Right lobe of liver (tissue), 6 donors: Measurements from ENCODE around the gene P2RX2. TPM values are rescaled to one million over a fixed set of nuclear protein-coding genes. Genes with fewer than 3 reads are reported as not detected.

ENCODE experiments used
- ATAC-seq, 4 donors: fragments of 200-7000 bp; cut with Tn5 transposase; one replicate each; pipeline ENCODE4 v1.9.1; 2020; ENCODE audit warnings: mild to moderate bottlenecking in 4 of 4, moderate library complexity in 4 of 4
- DNase-seq, 3 donors: peaks; one replicate each; pipeline ENCODE4 v3.0.0-alpha.2; 2020
- H3K27ac ChIP-seq, 3 donors: fragments of 200-600 bp; one replicate each; pipeline ENCODE4 v1.8.0; 2022
- H3K27me3 ChIP-seq, 2 donors: fragments of 200-600 bp; one replicate each; pipeline ENCODE4 v1.8.0; 2022
- H3K36me3 ChIP-seq, 4 donors: fragments of 200-600 bp; sonication (generic) in 1 of 4; one replicate each; pipeline versions ENCODE4 v1.5.1 to v1.8.0; 2017 to 2022; ENCODE audit warnings: control low read depth in 1 of 4
- H3K4me1 ChIP-seq, 4 donors: fragments of 200-600 bp; sonication (generic) in 1 of 4; one replicate each; pipeline versions ENCODE4 v1.5.1 to v1.8.0; 2017 to 2022; ENCODE audit warnings: control low read depth in 1 of 4
- H3K4me3 ChIP-seq, 3 donors: fragments of 200-600 bp; one replicate each; pipeline ENCODE4 v1.8.0; 2022
- H3K9me3 ChIP-seq, 4 donors: fragments of 200-600 bp; sonication (generic) in 1 of 4; one replicate each; pipeline versions ENCODE4 v1.5.1 to v1.8.0; 2017 to 2022; ENCODE audit warnings: control low read depth in 1 of 4
- CTCF ChIP-seq, 4 donors: fragments of 200-600 bp in 3 of 4; fragments of 450-650 bp in 1 of 4; IDR thresholded peaks; one replicate each; pipeline versions ENCODE4 v1.5.1 to v1.8.0; 2016 to 2022; ENCODE audit warnings: antibody characterized with exemption in 4 of 4, mild to moderate bottlenecking in 2 of 4
- POLR2A ChIP-seq: fragments of 450-650 bp; IDR thresholded peaks from one replicate; pipeline ENCODE4 v1.6.1; 2017; ENCODE audit warnings: antibody characterized with exemption, mild to moderate bottlenecking
- WGBS: methylation state at CpG from one replicate; pipeline ENCODE4 v1.1.6; 2018; ENCODE audit warnings: low coverage, low lambda C conversion rate; ENCODE audit not compliant: insufficient coverage; ENCODE audit errors: missing lambda C conversion rate; 5-methylcytosine and 5-hydroxymethylcytosine counted together
- intact Hi-C, 2 donors: fragments of 100-400 bp; cut with DNase I; formaldehyde crosslinking; loops; one replicate each; pipeline versions ENCODE4 v1.11.2 to v1.14.1; 2022
- total RNA-seq, 6 experiments: library from RNA; depleted of rRNA in 2 of 6; stranded (reverse); fragments of >200 nt in 2 of 6; fragmentation: NEBNext Ultra II Directional in 3 of 6; extraction: Animal tissue kit (Norgen Biotek cat#: 25700) in 3 of 6; gene quantifications; one replicate each; pipeline versions ENCODE4 v1.1.0 to v1.2.4, GENCODE V29; 2016 to 2023
- donor health status: DM: no; HTN: yes; CAD: no.
- donor health status: DM: no; HTN: no; CAD: no.
- donor health status: DM: no; HTN: no; CAD: no.
- donor health status: DM: no; HTN: yes; CAD: no.
- donor health status: DM: no; HTN: yes; CAD: no.

Gene P2RX2
- total RNA-seq, 6 experiments from 2014 or later: not detected

GRCh38 chr12:132602572-132603239 lies 15.9 kb upstream of the P2RX2 start:
- intact Hi-C loops: no loop called here
- Histone ChIP-seq H3K4me3 (peak overlapping the region; percentile 39 to 58 (median 49)), H3K27ac (peak overlapping the region; percentile 69 to 90 (median 86)), H3K9me3 (no peaks in the 10 kb centered on the region), H3K36me3 (no peaks in the 10 kb centered on the region), H3K4me1 (peaks cover 0 to 42% (median 14%) of the 10 kb centered on the region in 4 donors), H3K27me3 (no peaks in the 10 kb centered on the region)
- no peak for DNase-seq
- peak in 3 of 4 donors; percentile 1 to 22 (median 15) for ATAC-seq
- no peak for TF ChIP-seq CTCF (IDR thresholded peaks at IDR 0.05)
- TF ChIP-seq POLR2A: no peak
- 43% methylated on average over 17 of the region's 29 CpGs for WGBS

- peak overlapping the region; percentile 69 to 90 (median 86) for H3K27ac ChIP-seq
- intact Hi-C loops: no loop called here
- H3K4me1 ChIP-seq: peaks cover 0 to 48% (median 18%) of the 10 kb centered on the region in 4 donors
- peak overlapping the region; percentile 39 to 58 (median 49) for H3K4me3 ChIP-seq
- peak in 3 of 4 donors; percentile 1 to 29 (median 2) for ATAC-seq
- WGBS: 29% methylated on average over 23 of the region's 67 CpGs
- no peak for TF ChIP-seq CTCF (IDR thresholded peaks at IDR 0.05)
- no peak for TF ChIP-seq POLR2A
- H3K36me3 ChIP-seq: no peaks in the 10 kb centered on the region
- H3K9me3 ChIP-seq: no peaks in the 10 kb centered on the region
- peak in 1 of 3 donors; percentile 61 for DNase-seq
- H3K27me3 ChIP-seq: no peaks in the 10 kb centered on the region
Observed at GRCh38 chr12:132603240-132604150, 15.1 kb upstream of the P2RX2 start.

- H3K27ac ChIP-seq: peak overlapping the region; percentile 69 to 90 (median 86)
- no peak for TF ChIP-seq CTCF (IDR thresholded peaks at IDR 0.05)
- peak; percentile 75 for TF ChIP-seq POLR2A
- H3K4me1 ChIP-seq: peaks cover 0 to 52% (median 22%) of the 10 kb centered on the region in 4 donors
- ATAC-seq: peak; percentile 10 to 51 (median 45)
- peak; percentile 69 to 83 (median 77) for DNase-seq
- intact Hi-C loops: no loop called here
- WGBS: no CpG with 5 or more reads among the region's 26 CpGs
- no peaks in the 10 kb centered on the region for H3K36me3 ChIP-seq
- no peaks in the 10 kb centered on the region for H3K27me3 ChIP-seq
- no peaks in the 10 kb centered on the region for H3K9me3 ChIP-seq
- peak overlapping the region; percentile 39 to 58 (median 49) for H3K4me3 ChIP-seq
Observed at GRCh38 chr12:132604151-132604618, 14.4 kb upstream of the P2RX2 start.

- intact Hi-C loops: no loop called here
- no peaks in the 10 kb centered on the region for H3K27me3 ChIP-seq
- no peaks in the 10 kb centered on the region for H3K9me3 ChIP-seq
- DNase-seq (peak; percentile 75 to 85 (median 82)), ATAC-seq (peak; percentile 51 to 65 (median 56))
- H3K4me3 ChIP-seq: peak overlapping the region in 2 of 3 donors; percentile 49 to 58
- H3K36me3 ChIP-seq: no peaks in the 10 kb centered on the region
- peak overlapping the region; percentile 69 to 90 (median 86) for H3K27ac ChIP-seq
- 29% methylated on average over 2 of the region's 16 CpGs for WGBS
- H3K4me1 ChIP-seq: peaks cover 0 to 57% (median 22%) of the 10 kb centered on the region in 4 donors
- TF ChIP-seq CTCF (IDR thresholded peaks at IDR 0.05) (no peak), POLR2A (peak; percentile 56)
Observed at GRCh38 chr12:132604668-132605441, 13.7 kb upstream of the P2RX2 start.
